A549 (cell line): Measurements from ENCODE around the gene PPIE.

Source experiments
- CTCF ChIP-seq: fragments of >200 bp; sonication (Bioruptor Twin); formaldehyde crosslinking; IDR thresholded peaks from 3 replicates; pipeline ENCODE4 v1.5.1; 2016
- EHMT2 ChIP-seq: fragments of 200-600 bp; sonication (generic); IDR thresholded peaks from 2 replicates; pipeline ENCODE4 v1.6.1; 2016; ENCODE audit warnings: antibody characterized with exemption, low read depth, mild to moderate bottlenecking, moderate library complexity
- HOXB13 ChIP-seq: fragments of 250-450 bp; sonication (Bioruptor Pico); IDR thresholded peaks from 2 replicates; pipeline ENCODE4 v1.5.0; 2020; ENCODE audit warnings: low read depth, mild to moderate bottlenecking, moderate library complexity
- JUNB ChIP-seq: fragments of >200 bp; sonication (Bioruptor Twin); formaldehyde crosslinking; IDR thresholded peaks from 2 replicates; pipeline ENCODE4 v1.6.1; 2016
- KDM1A ChIP-seq: fragments of 200-600 bp; sonication (generic); IDR thresholded peaks from 2 replicates; pipeline ENCODE4 v1.6.1; 2016; ENCODE audit warnings: low read depth, mild to moderate bottlenecking
- MAFK ChIP-seq: fragments of 450-650 bp; IDR thresholded peaks from 2 replicates; pipeline ENCODE4 v1.6.1; 2014; ENCODE audit not compliant: partially characterized antibody
- NR3C1 ChIP-seq: fragments of >200 bp; sonication (Bioruptor Twin); formaldehyde crosslinking; IDR thresholded peaks from 3 replicates; pipeline ENCODE4 v1.6.1; 2017
- POLR2A ChIP-seq: IDR thresholded peaks from 2 replicates; pipeline ENCODE4 v1.6.1; 2012; ENCODE audit warnings: mild to moderate bottlenecking, low read length
- RAD21 ChIP-seq, 2 experiments: fragments of >200 bp in 1 of 2; sonication (Bioruptor Twin) in 1 of 2; formaldehyde crosslinking in 1 of 2; IDR thresholded peaks in 1 of 2; conservative IDR thresholded peaks in 1 of 2; 2 replicates in 1 of 2; 3 replicates in 1 of 2; pipeline ENCODE4 v1.6.1; 2012 to 2018; ENCODE audit warnings: inconsistent platforms in 1 of 2
- REST ChIP-seq: fragments of 200-600 bp; sonication (generic); IDR thresholded peaks from 2 replicates; pipeline ENCODE4 v1.6.1; 2016; ENCODE audit warnings: antibody characterized with exemption, mild to moderate bottlenecking, moderate library complexity
- SMC3 ChIP-seq: fragments of >200 bp; sonication (Bioruptor Twin); formaldehyde crosslinking; IDR thresholded peaks from 3 replicates; pipeline ENCODE4 v1.6.1; 2018; ENCODE audit warnings: inconsistent platforms
- USF2 ChIP-seq: fragments of 450-650 bp; IDR thresholded peaks from 2 replicates; pipeline ENCODE4 v1.6.1; 2014; ENCODE audit warnings: antibody characterized with exemption

- no peak for TF ChIP-seq SMC3
- no peak for TF ChIP-seq EHMT2
- TF ChIP-seq CTCF: no peak
- TF ChIP-seq HOXB13 (CRISPR knock-in tag): no peak
- TF ChIP-seq POLR2A: no peak
- no peak for TF ChIP-seq REST
- no peak for TF ChIP-seq MAFK
- TF ChIP-seq NR3C1: no peak
- TF ChIP-seq RAD21 (conservative IDR thresholded peaks at IDR 0.05 in 1 of 2, IDR thresholded peaks at IDR 0.05 in 1 of 2): no peak
- TF ChIP-seq USF2: no peak
- no peak for TF ChIP-seq JUNB
- TF ChIP-seq KDM1A: no peak
Measured at GRCh38 chr1:39782103-39782502, 43.4 kb downstream of the PPIE start.
